Activated naive CD8-positive, alpha-beta T cell treated with anti-CD3 and anti-CD28 coated beads for 36 hours (primary cell): Measurements from ENCODE around the gene ZNF678. TPM values are rescaled to one million over a fixed set of nuclear protein-coding genes. Genes with fewer than 3 reads are reported as not detected.

Source experiments
- DNase-seq: peaks from one replicate; pipeline ENCODE4 v3.0.0; 2021
- H3K27ac Mint-ChIP-seq: one replicate; pipeline ENCODE4 v1.8.0; 2022; ENCODE audit warnings: mild to moderate bottlenecking, moderate library complexity, mixed read lengths
- H3K27me3 Mint-ChIP-seq: one replicate; pipeline ENCODE4 v1.8.0; 2022; ENCODE audit warnings: mild to moderate bottlenecking, mixed read lengths
- H3K36me3 Mint-ChIP-seq: one replicate; pipeline ENCODE4 v1.8.0; 2021; ENCODE audit warnings: mild to moderate bottlenecking, mixed read lengths
- H3K4me1 Mint-ChIP-seq: one replicate; pipeline ENCODE4 v1.8.0; 2021; ENCODE audit warnings: mixed read lengths
- H3K4me3 Mint-ChIP-seq: one replicate; pipeline ENCODE4 v1.8.0; 2022; ENCODE audit warnings: mild to moderate bottlenecking, moderate library complexity, mixed read lengths
- H3K9me3 Mint-ChIP-seq: one replicate; pipeline ENCODE4 v1.8.0; 2022; ENCODE audit warnings: mixed read lengths
- total RNA-seq, 2 experiments: library from RNA; stranded (reverse); gene quantifications; one replicate each; pipeline ENCODE4 v1.2.3, GENCODE V29; 2021

ZNF678 gene
- 1 to 10 TPM; 5.5 to 5.6 TPM for total RNA-seq

DNA sequence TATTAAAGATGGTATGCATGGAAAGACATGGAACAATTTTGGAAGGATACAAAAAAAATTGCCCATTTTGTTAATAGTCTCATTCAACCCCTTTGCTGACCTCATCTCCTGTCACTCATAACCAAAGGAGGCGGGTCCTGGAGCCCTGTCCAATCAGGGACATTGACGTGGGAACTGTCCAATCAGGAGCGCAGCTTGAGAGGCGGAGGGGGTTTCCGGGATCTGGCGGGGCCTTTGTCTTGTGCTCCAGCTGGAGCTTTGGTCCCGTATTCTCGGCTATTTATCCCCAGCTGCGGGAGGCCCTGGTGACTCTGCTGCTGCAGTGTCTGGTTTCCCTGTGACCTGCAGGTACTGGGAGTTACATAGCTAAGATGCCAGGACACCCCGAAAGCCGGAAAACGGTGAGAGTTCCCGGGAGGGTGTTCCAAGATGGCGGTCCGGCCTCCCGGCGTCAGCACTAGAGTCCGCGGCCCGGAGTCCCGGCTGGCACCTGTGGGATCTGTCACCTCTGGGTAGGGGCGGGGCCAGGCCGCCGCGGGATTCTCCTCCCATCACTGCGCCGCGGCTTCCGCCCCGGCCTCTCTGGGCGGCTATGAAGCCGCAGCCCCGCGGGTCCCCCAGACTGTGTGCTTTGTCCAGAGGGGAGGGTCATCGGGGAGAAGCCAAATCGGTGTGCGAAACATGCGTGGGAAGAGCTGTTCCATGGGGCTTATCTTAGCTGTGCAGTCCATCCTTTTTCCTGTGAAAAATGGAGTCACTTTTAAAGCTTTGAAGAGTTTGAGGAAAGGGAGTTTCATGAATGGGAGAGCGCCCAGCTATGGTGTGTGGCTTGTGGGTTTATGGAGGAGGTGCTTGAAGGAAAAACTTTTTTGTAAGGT lies at the start of gene ZNF678:
Gene ZNF678, plus strand, starts transcription at position 233 of the 878 bp plus-strand sequence. CDS start 87,436 bp downstream, outside the sequence.
- H3K4me1 Mint-ChIP-seq = peaks cover 28% of the 10 kb centered on the region

DNA sequence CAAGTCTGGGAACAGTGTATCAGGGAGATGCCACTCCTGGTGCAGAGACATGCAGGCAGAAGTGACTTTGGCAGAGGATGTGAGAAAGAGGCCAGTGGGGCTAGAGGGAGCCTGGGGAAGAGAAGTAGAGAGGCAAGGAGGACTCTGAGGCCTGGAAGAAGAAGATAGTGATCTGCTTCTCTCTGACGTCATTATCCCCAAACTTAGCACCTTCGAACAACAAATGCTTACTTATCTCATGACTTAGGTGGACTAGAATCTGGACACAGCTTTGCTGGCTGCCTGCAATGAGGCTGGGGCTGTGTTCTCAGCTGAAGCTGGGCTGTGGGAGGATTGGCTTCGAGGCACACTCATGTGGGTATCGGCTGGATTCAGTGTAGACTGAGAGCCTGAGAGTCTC lies 44.5 kb upstream of the ZNF678 start:
- no peaks in the 10 kb centered on the region for H3K4me1 Mint-ChIP-seq
- no peak overlapping the region for H3K27ac Mint-ChIP-seq
- no peaks in the 10 kb centered on the region for H3K9me3 Mint-ChIP-seq
- DNase-seq = no peak
- H3K27me3 Mint-ChIP-seq = no peaks in the 10 kb centered on the region
- no peaks in the 10 kb centered on the region for H3K36me3 Mint-ChIP-seq
- H3K4me3 Mint-ChIP-seq = no peak overlapping the region

More for the DNA sequence above, at the start of gene ZNF678:
- DNase-seq = peak; percentile 89
- peaks cover 30% of the 10 kb centered on the region for H3K27me3 Mint-ChIP-seq
- peaks cover 10% of the 10 kb centered on the region for H3K9me3 Mint-ChIP-seq
- H3K27ac Mint-ChIP-seq = peak within 1 kb of the TSS; percentile 96
- peak within 1 kb of the TSS; percentile 96 for H3K4me3 Mint-ChIP-seq
- H3K36me3 Mint-ChIP-seq = peaks cover 32% of the 10 kb centered on the region

GRCh38 chr1:227521782-227522181 lies 41.6 kb upstream of the ZNF678 start:
- H3K4me1 Mint-ChIP-seq = no peaks in the 10 kb centered on the region
- peaks cover 14% of the 10 kb centered on the region for H3K9me3 Mint-ChIP-seq

DNA sequence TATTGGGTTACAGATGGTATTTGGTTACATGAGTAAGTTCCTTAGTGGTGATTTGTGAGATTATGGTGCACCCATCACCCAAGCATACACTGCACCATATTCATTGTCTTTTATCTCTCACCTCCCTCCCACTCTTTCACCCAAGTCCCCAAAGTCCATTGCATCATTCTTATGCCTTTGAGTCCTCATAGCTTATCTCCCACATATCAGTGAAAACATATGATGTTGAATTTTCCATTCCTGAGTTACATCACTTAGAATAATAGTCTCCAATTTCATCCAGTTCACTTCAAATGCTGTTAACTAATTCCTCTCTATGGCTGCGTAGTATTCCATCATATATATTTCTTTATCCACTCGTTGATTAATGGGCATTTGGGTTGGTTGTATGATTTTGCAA lies 36.8 kb upstream of the ZNF678 start:
- Mint-ChIP-seq H3K9me3 (peaks cover 56% of the 10 kb centered on the region), H3K36me3 (peaks cover 3% of the 10 kb centered on the region), H3K4me1 (no peaks in the 10 kb centered on the region), H3K27ac (no peak overlapping the region), H3K4me3 (no peak overlapping the region), H3K27me3 (no peaks in the 10 kb centered on the region)
- no peak for DNase-seq

More at GRCh38 chr1:227521782-227522181, 41.6 kb upstream of the ZNF678 start:
- H3K36me3 Mint-ChIP-seq = no peaks in the 10 kb centered on the region
- no peak overlapping the region for H3K27ac Mint-ChIP-seq
- DNase-seq = no peak
- no peaks in the 10 kb centered on the region for H3K27me3 Mint-ChIP-seq
- H3K4me3 Mint-ChIP-seq = no peak overlapping the region

DNA sequence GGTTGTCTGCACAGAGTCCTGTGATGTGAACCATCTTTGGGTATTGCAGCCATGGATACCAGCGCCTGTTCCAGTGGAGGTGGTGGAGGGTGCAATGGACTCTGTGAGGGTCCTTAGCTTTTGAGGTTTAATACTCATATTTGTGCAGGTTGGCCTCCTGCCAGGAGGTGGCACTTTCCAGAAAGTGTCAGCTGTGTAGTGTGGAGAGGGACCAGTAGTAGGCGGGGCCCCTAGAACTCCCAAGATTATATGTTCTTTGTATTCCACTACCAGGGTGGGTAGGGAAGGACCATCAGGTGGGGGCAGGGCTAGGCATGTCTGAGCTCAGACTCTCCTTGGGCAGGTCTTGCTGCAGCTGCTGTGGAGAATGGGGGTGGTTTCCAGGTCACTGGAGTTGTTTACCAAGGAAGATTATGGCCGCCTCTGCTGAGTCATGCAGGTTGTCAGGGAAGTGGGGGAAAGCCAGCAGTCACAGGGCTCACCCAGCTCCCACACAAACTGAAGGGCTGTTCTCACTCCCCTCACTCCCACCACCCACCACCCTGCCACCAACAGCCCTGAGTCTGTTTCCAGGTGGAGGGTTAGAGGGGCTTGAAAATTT lies 31.2 kb upstream of the ZNF678 start:
- no peak overlapping the region for H3K27ac Mint-ChIP-seq
- no peaks in the 10 kb centered on the region for H3K27me3 Mint-ChIP-seq
- no peaks in the 10 kb centered on the region for H3K4me1 Mint-ChIP-seq
- H3K36me3 Mint-ChIP-seq = peaks cover 16% of the 10 kb centered on the region
- DNase-seq = no peak
- no peak overlapping the region for H3K4me3 Mint-ChIP-seq
- peaks cover 53% of the 10 kb centered on the region for H3K9me3 Mint-ChIP-seq

GRCh38 chr1:227540170-227541098 lies 22.9 kb upstream of the ZNF678 start:
- H3K36me3 Mint-ChIP-seq = peaks cover 9% of the 10 kb centered on the region
- no peaks in the 10 kb centered on the region for H3K27me3 Mint-ChIP-seq
- H3K4me3 Mint-ChIP-seq = no peak overlapping the region
- no peak for DNase-seq
- H3K4me1 Mint-ChIP-seq = peaks cover 5% of the 10 kb centered on the region
- H3K27ac Mint-ChIP-seq = no peak overlapping the region
- peaks cover 5% of the 10 kb centered on the region for H3K9me3 Mint-ChIP-seq

DNA sequence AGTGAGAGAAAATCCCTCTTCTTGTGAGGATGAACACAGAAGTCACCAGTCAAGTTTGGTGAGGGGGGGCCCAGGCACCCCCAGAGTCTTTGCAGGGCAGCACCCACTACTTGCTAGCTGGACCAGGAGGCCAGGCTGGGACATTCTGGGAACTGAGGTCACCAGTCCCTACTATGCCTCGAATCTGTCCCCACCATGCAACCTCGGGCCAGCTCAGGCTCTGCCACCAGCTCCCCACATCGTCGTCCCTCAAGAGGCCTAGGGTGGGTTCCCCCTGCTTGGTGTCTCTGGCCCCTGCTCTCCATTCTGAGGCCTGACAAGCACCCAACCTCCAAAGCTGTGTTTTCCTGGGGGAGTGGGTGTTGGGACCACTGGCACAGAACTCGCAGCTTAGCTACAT lies 22.2 kb upstream of the ZNF678 start:
- Mint-ChIP-seq H3K36me3 (peaks cover 8% of the 10 kb centered on the region), H3K27me3 (no peaks in the 10 kb centered on the region), H3K4me3 (peak overlapping the region; percentile 32), H3K4me1 (peaks cover 5% of the 10 kb centered on the region), H3K9me3 (peaks cover 3% of the 10 kb centered on the region), H3K27ac (no peak overlapping the region)
- DNase-seq = no peak

GRCh38 chr1:227541796-227542152 lies 21.6 kb upstream of the ZNF678 start:
- H3K27me3 Mint-ChIP-seq = no peaks in the 10 kb centered on the region
- no peak for DNase-seq

DNA sequence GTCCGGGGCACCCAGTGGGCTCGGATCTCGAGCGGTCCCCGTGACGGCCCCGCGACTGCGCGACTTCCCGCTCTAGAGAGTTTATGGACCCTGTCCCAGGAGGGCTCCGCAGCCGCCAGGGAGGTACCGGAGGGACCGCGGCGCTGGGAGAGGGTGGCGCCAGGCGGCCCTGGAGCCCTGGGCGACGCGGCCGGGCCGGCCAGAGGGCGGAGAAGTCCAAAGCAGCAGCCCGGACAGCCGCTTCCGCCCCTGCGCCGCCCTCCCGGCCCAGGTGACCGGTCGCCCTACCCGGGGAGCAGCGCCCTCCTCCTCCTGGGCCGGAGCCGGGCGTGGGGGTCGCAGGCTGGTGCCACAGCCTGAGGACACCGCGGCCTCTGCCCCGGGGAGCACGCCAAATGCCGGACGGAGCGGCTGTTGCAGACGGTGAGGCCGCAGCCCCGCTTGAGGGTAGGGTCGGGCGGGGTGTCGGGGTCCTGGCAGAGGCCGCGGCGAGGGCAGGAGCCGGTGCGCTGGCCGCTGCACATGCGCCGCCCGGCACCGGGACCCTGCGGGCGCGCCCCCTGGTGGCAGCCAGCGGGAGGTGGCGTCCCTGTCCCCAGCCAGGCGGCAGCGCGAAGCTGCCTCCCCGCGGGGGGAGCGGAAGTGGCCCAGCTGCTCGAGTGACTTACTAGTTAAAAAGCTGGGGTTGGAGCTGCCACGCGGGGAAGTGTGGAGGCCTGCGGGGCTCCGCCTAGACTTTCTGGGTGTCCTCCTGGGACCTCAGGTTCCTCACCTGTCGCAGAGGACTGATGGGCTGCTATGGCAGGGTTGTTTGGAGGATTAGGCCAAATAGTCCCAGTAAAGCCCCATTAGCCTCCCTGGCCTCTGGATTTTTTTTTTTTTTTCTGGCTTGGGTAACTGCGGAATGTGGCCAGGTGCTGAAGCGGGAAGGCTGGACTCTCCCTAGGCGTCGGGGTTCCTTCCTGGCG lies 20.9 kb upstream of the ZNF678 start:
- H3K36me3 Mint-ChIP-seq = no peaks in the 10 kb centered on the region
- peak; percentile 92 for DNase-seq
- no peaks in the 10 kb centered on the region for H3K9me3 Mint-ChIP-seq
- peaks cover 5% of the 10 kb centered on the region for H3K4me1 Mint-ChIP-seq
- peak overlapping the region; percentile 67 for H3K27ac Mint-ChIP-seq
- no peaks in the 10 kb centered on the region for H3K27me3 Mint-ChIP-seq
- H3K4me3 Mint-ChIP-seq = peak overlapping the region; percentile 52

More at GRCh38 chr1:227541796-227542152, 21.6 kb upstream of the ZNF678 start:
- Mint-ChIP-seq H3K27ac (no peak overlapping the region), H3K4me3 (peak overlapping the region; percentile 52), H3K36me3 (peaks cover 3% of the 10 kb centered on the region), H3K9me3 (peaks cover under 1% of the 10 kb centered on the region), H3K4me1 (peaks cover 5% of the 10 kb centered on the region)

GRCh38 chr1:227543283-227544066 lies 19.9 kb upstream of the ZNF678 start:
- DNase-seq = no peak
- Mint-ChIP-seq H3K27ac (peak overlapping the region; percentile 67), H3K4me1 (peaks cover 3% of the 10 kb centered on the region), H3K36me3 (no peaks in the 10 kb centered on the region), H3K27me3 (no peaks in the 10 kb centered on the region), H3K9me3 (no peaks in the 10 kb centered on the region), H3K4me3 (peak overlapping the region; percentile 43)

DNA sequence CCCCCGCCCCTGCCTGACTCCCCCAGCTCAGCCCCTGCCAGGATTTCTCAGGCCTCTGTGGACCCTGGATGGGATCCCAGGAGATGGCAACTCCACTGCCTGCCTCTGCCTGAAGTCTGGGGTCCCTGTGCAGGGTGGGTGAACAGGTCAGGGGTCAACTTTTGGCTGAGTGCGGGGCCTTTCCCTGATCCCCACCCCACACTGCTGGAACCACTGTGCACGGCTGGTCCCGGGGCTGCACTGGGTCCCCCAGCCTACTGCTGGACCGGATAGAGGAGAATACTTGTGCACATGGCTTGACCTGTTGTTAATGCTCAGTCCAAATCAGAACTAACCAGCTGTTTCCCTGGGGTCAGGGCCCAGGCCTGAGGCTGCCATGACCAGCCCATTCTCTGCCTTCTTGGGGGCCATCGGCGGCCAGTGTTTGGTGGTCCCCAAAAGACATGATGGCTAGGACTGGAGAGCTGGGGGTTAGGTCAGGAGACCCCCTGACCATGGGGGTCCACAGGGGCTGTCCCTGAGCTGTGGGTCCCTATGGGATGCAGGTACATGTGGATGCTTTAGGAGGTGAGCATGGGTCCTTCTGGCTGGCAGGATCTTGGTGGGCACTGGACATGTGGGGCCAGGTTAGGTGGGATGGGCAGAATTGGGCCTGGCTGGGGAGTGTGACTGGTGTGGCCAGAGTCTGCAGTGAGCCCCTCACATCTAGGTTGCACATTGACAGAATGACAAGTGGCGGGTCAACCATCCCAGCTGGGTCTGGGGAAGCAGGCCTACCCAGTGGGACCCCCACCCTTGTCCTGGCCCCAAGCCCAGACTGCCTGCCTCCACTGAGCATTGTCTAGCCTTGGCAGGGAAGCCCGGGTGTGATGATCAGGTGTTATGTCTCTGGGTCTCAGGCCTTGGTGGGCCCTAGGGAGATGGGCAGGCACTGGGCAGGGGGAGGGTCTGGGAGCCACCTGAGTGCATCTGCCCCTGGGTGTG lies 19.0 kb upstream of the ZNF678 start:
- no peaks in the 10 kb centered on the region for H3K36me3 Mint-ChIP-seq
- no peak overlapping the region for H3K27ac Mint-ChIP-seq
- H3K4me3 Mint-ChIP-seq = no peak overlapping the region
- no peaks in the 10 kb centered on the region for H3K9me3 Mint-ChIP-seq
- no peak for DNase-seq
- peaks cover 3% of the 10 kb centered on the region for H3K4me1 Mint-ChIP-seq
- H3K27me3 Mint-ChIP-seq = no peaks in the 10 kb centered on the region

DNA sequence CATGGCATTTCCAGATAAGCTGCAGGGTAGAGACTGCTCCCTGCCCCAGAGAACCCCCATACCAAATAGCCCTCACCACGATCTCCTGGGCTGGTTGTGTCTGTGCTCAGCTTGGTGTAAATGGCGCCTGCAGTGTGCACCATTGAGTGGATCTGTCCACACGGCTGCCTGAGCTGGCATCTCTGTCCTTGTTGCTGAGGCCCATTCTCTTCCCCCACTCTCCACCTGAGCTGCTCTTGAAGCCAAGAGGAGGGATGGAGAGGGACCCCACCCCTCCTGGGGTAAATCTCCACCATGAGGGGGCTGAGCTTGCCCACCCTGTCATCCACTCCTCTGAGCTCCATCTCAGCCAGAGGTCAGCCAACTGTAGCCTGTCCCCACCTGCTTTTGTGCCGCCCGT lies 18.0 kb upstream of the ZNF678 start:
- Mint-ChIP-seq H3K9me3 (no peaks in the 10 kb centered on the region), H3K36me3 (no peaks in the 10 kb centered on the region), H3K27ac (no peak overlapping the region)

More for the DNA sequence above, 18.0 kb upstream of the ZNF678 start:
- Mint-ChIP-seq H3K27me3 (no peaks in the 10 kb centered on the region), H3K4me1 (peaks cover 3% of the 10 kb centered on the region), H3K4me3 (no peak overlapping the region)
- DNase-seq = no peak
